Transverse colon (tissue), 4 donors: ENCODE results near the gene IP6K3.

Experiments
- CTCF ChIP-seq, 5 experiments: fragments of 200-600 bp in 3 of 5; fragments of 450-650 bp in 2 of 5; sonication (generic) in 3 of 5; IDR thresholded peaks; 1 replicate in 2 of 5; 2 replicates in 3 of 5; pipeline ENCODE4 v1.5.1; 2016 to 2017; ENCODE audit warnings: antibody characterized with exemption in 5 of 5, inconsistent platforms in 3 of 5, mild to moderate bottlenecking in 2 of 5, moderate library complexity in 1 of 5
- EP300 ChIP-seq: sonication (generic); formaldehyde crosslinking; IDR thresholded peaks from one replicate; pipeline ENCODE4 v1.6.1; 2017; ENCODE audit warnings: antibody characterized with exemption, low read depth
- POLR2A ChIP-seq: fragments of 450-650 bp; IDR thresholded peaks from one replicate; pipeline ENCODE4 v1.6.1; 2016; ENCODE audit warnings: antibody characterized with exemption, mild to moderate bottlenecking, moderate library complexity
- POLR2AphosphoS5 ChIP-seq, 3 donors: sonication (generic); formaldehyde crosslinking; IDR thresholded peaks; one replicate each; pipeline ENCODE4 v1.6.1; 2016; ENCODE audit warnings: antibody characterized with exemption in 3 of 3

- TF ChIP-seq POLR2A = no peak
- TF ChIP-seq CTCF (IDR thresholded peaks at IDR 0.05) = no peak
- no peak for TF ChIP-seq EP300
- no peak for TF ChIP-seq POLR2AphosphoS5 (IDR thresholded peaks at IDR 0.05)
Measured at GRCh38 chr6:33790379-33790778, 43.7 kb upstream of the IP6K3 start.
